Natural killer cell (primary cell): ENCODE data around the gene CR1. TPM values are rescaled to one million over a fixed set of nuclear protein-coding genes. Genes with fewer than 3 reads are reported as not detected.
"Not testable (repeated sequence)": the region's sequence is repeated elsewhere in the genome, so short reads cannot be mapped to it uniquely, and the experiment has no call there.

Experiments used
- ATAC-seq, 3 donors: fragments of 150-1000 bp in 2 of 3; fragments of 200-7000 bp in 1 of 3; cut with Tn5 transposase; 1 replicate in 1 of 3; 2 replicates in 2 of 3; pipeline ENCODE4 v1.10.0; 2021; ENCODE audit warnings: mild to moderate bottlenecking in 2 of 3, moderate library complexity in 2 of 3
- DNase-seq, 2 donors: peaks; one replicate each; pipeline versions ENCODE4 v3.0.0 to v3.0.0-alpha.2; 2013 to 2021; ENCODE audit warnings: mixed read lengths in 1 of 2
- H3K27ac ChIP-seq: one replicate; pipeline ENCODE4 v1.5.1; 2013; ENCODE audit warnings: mild to moderate bottlenecking, low read length
- H3K27me3 ChIP-seq: one replicate; pipeline ENCODE4 v1.6.1; 2013; ENCODE audit warnings: low read length; ENCODE audit not compliant: control insufficient read depth, insufficient read depth
- H3K36me3 ChIP-seq: one replicate; pipeline ENCODE4 v1.6.1; 2013; ENCODE audit warnings: low read length; ENCODE audit not compliant: control insufficient read depth, insufficient read depth
- H3K4me1 ChIP-seq: one replicate; pipeline ENCODE4 v1.6.1; 2013; ENCODE audit warnings: low read length; ENCODE audit not compliant: control insufficient read depth, insufficient read depth
- H3K4me3 ChIP-seq: one replicate; pipeline ENCODE4 v1.5.1; 2013; ENCODE audit warnings: low read length
- H3K9me3 ChIP-seq: one replicate; pipeline ENCODE4 v1.6.1; 2013; ENCODE audit warnings: low read length; ENCODE audit not compliant: control insufficient read depth, insufficient read depth
- H3K27ac Mint-ChIP-seq, 2 donors: one replicate each; pipeline ENCODE4 v1.8.0; 2022; ENCODE audit warnings: mild to moderate bottlenecking in 2 of 2, mixed read lengths in 2 of 2, moderate library complexity in 1 of 2
- H3K27me3 Mint-ChIP-seq, 2 donors: one replicate each; pipeline ENCODE4 v1.8.0; 2022; ENCODE audit warnings: low read depth in 2 of 2, mixed read lengths in 2 of 2
- H3K36me3 Mint-ChIP-seq: one replicate; pipeline ENCODE4 v1.8.0; 2022; ENCODE audit warnings: mixed read lengths
- H3K4me1 Mint-ChIP-seq, 2 donors: one replicate each; pipeline ENCODE4 v1.8.0; 2022; ENCODE audit warnings: mixed read lengths in 2 of 2
- H3K4me3 Mint-ChIP-seq: one replicate; pipeline ENCODE4 v1.8.0; 2022; ENCODE audit warnings: mild to moderate bottlenecking, moderate library complexity, mixed read lengths
- H3K9me3 Mint-ChIP-seq, 2 donors: one replicate each; pipeline ENCODE4 v1.8.0; 2022; ENCODE audit warnings: mixed read lengths in 2 of 2
- CTCF ChIP-seq: fragments of 200-600 bp; IDR thresholded peaks from one replicate; pipeline ENCODE4 v1.8.0; 2022; ENCODE audit warnings: antibody characterized with exemption
- WGBS: methylation state at CpG from one replicate; pipeline ENCODE4 v1.1.7; 2013; ENCODE audit warnings: missing lambda C conversion rate; ENCODE audit not compliant: insufficient coverage; 5-methylcytosine and 5-hydroxymethylcytosine counted together
- intact Hi-C: fragments of 100-400 bp; cut with micrococcal nuclease; formaldehyde crosslinking; loops from one replicate; pipeline ENCODE4 v1.14.2; 2022
- total RNA-seq, 4 donors: library from RNA; stranded (reverse); fragments of 120-200 nt in 1 of 4; gene quantifications; one replicate each; pipeline versions ENCODE4 v1.2.3 to v1.2.4, GENCODE V29; 2013 to 2022

Gene CR1
- total RNA-seq, 3 donors from 2014 or later (not counting 1 experiment from before 2014, with no cell fraction given) = 1.5 to 39.4 (median 2.6) TPM

DNA sequence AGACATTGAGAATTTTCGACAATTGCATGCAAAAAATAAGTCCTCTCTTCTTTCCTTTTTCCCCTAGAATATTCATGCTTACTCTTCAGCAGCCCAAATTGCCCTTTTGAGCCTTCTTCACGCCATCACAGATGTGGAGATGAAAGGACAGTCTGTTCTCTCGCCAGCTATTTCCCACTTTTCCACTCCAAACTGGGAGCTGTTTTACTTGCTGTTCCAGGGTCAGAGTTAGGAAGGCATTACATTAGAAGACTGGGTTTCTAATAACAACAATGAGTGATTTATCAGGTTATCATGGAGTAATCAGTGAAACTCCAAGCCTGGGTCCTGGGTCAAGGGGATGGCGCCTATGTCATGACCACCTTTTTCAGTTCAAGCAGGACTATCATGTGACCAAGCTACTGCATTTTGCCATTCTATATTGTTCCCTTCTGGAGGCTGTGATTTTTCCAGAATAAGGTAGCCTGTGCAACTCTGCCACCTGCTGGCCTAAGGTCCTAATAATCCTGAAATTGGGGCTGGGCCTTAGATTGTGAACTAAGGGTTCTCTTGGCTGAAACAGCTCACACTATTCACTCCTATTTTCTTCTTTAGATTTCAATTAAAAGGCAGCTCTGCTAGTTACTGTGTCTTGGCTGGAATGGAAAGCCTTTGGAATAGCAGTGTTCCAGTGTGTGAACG, 50.9 kb downstream of the CR1 start:
- H3K27me3 ChIP-seq, H3K27me3 Mint-ChIP-seq, H3K4me3 ChIP-seq, DNase-seq, intact Hi-C loops, H3K4me1 Mint-ChIP-seq, ATAC-seq, H3K27ac Mint-ChIP-seq, H3K4me1 ChIP-seq, H3K4me3 Mint-ChIP-seq, H3K36me3 Mint-ChIP-seq, H3K9me3 Mint-ChIP-seq, H3K36me3 ChIP-seq, H3K9me3 ChIP-seq, H3K27ac ChIP-seq: not testable (repeated sequence)
- WGBS = no CpG with 5 or more reads among the region's 5 CpGs

GRCh38 chr1:207554823-207555222, 58.9 kb downstream of the CR1 start:
- H3K27ac ChIP-seq, intact Hi-C loops, H3K4me3 Mint-ChIP-seq, H3K4me3 ChIP-seq, H3K9me3 ChIP-seq, H3K27me3 ChIP-seq, H3K27me3 Mint-ChIP-seq, H3K27ac Mint-ChIP-seq, H3K4me1 Mint-ChIP-seq, H3K36me3 Mint-ChIP-seq, H3K36me3 ChIP-seq, H3K9me3 Mint-ChIP-seq, DNase-seq, H3K4me1 ChIP-seq: not testable (repeated sequence)
- peak; percentile 60 to 82 (median 68) for ATAC-seq
- no CpG with 5 or more reads among the region's 5 CpGs for WGBS

DNA sequence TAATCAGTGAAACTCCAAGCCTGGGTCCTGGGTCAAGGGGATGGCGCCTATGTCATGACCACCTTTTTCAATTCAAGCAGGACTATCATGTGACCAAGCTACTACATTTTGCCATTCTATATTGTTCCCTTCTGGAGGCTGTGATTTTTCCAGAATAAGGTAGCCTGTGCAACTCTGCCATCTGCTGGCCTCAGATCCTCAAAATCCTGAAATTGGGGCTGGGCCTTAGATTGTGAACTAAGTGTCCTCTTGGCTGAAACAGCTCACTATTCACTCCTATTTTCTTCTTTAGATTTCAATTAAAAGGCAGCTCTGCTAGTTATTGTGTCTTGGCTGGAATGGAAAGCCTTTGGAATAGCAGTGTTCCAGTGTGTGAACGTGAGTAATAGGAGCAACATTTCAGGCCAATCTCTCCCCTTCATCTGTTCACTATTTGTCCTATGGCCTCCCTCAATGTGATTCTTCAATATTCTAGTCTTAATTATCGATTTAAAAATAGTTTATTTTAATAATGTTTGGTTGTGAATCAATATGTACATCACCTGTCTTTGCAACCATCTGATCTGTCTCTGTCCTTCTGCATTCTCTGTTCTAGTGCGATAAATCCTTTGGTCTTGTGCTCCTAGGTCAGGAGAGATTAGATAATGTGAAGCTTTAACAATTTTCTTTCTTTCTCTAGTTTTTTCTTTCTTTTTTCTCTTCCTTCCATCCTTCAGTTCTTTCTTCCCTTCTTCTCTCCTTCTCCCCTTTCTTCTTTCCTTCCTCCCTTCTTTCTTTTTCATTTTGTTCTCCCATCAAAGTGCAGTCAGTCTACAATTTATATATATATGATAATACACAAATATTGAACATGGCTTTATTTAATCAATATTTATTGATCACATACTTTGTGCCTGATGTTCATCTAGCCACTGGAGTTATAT, 69.8 kb downstream of the CR1 start:
- H3K27me3 ChIP-seq = no peaks in the 10 kb centered on the region
- H3K27me3 Mint-ChIP-seq = peaks cover 6 to 14% of the 10 kb centered on the region in 2 donors
- H3K9me3 Mint-ChIP-seq = no peaks in the 10 kb centered on the region
- ATAC-seq (no peak), DNase-seq (peak in 1 of 2 donors; percentile 9)
- 100% methylated on average over 1 of the region's 4 CpGs for WGBS
- intact Hi-C loops = no loop called here
- H3K36me3 ChIP-seq = no peaks in the 10 kb centered on the region
- no peaks in the 10 kb centered on the region for H3K4me1 Mint-ChIP-seq
- no peak for TF ChIP-seq CTCF
- no peaks in the 10 kb centered on the region for H3K36me3 Mint-ChIP-seq
- no peak overlapping the region for H3K4me3 ChIP-seq
- no peak overlapping the region for H3K27ac Mint-ChIP-seq
- no peak overlapping the region for H3K4me3 Mint-ChIP-seq
- no peaks in the 10 kb centered on the region for H3K9me3 ChIP-seq
- H3K27ac ChIP-seq = no peak overlapping the region
- no peaks in the 10 kb centered on the region for H3K4me1 ChIP-seq

DNA sequence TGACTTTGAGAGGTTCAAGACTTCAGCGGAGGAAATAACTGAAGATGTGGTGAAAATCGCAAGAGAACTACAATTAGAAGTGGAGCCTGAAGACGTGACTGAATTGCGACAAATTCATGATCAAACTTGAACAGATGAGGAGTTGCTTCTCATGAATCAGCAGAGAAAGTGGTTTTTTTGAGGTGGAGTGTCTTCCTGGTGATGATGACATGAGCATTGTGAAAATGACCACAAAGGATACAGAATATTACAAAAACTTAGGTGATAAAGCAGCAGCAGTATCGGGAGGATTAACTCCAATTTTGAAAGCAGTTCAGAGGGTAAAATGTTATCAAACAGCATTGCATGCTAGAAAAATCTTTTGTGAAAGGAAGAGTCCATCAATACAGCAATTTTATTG, 76.0 kb downstream of the CR1 start:
- peaks cover 23 to 45% of the 10 kb centered on the region in 2 donors for H3K27me3 Mint-ChIP-seq
- H3K27ac ChIP-seq, H3K36me3 Mint-ChIP-seq, H3K9me3 Mint-ChIP-seq, H3K9me3 ChIP-seq, intact Hi-C loops, H3K27ac Mint-ChIP-seq, DNase-seq, H3K36me3 ChIP-seq, H3K4me1 ChIP-seq, H3K27me3 ChIP-seq, H3K4me3 ChIP-seq, H3K4me1 Mint-ChIP-seq, H3K4me3 Mint-ChIP-seq: not testable (repeated sequence)
- ATAC-seq = peak; percentile 62 to 85 (median 74)
- no CpG with 5 or more reads among the region's 5 CpGs for WGBS

- H3K4me1 ChIP-seq, H3K36me3 Mint-ChIP-seq, H3K36me3 ChIP-seq, intact Hi-C loops, H3K9me3 ChIP-seq, H3K27me3 ChIP-seq, H3K9me3 Mint-ChIP-seq, H3K4me1 Mint-ChIP-seq, DNase-seq, H3K27ac ChIP-seq, H3K4me3 ChIP-seq, H3K27ac Mint-ChIP-seq: not testable (repeated sequence)
- peak overlapping the region; percentile 50 for H3K4me3 Mint-ChIP-seq
- peak in 2 of 3 donors; percentile 31 to 67 for ATAC-seq
- WGBS = 19% methylated on average over 4 of the region's 5 CpGs
- peaks cover 22 to 33% of the 10 kb centered on the region in 2 donors for H3K27me3 Mint-ChIP-seq
Measured at GRCh38 chr1:207573074-207573473, 77.1 kb downstream of the CR1 start.

GRCh38 chr1:207575381-207575780, 79.4 kb downstream of the CR1 start:
- not testable (repeated sequence) for H3K9me3 ChIP-seq
- H3K4me1 Mint-ChIP-seq = peaks cover 10 to 17% of the 10 kb centered on the region in 2 donors
- 97% methylated on average over 2 of the region's 4 CpGs for WGBS

More at GRCh38 chr1:207575381-207575780, 79.4 kb downstream of the CR1 start:
- H3K27ac Mint-ChIP-seq, H3K27ac ChIP-seq, DNase-seq, H3K36me3 ChIP-seq, H3K4me3 ChIP-seq, H3K36me3 Mint-ChIP-seq, ATAC-seq, H3K4me1 ChIP-seq, intact Hi-C loops, H3K9me3 Mint-ChIP-seq, H3K27me3 ChIP-seq, H3K4me3 Mint-ChIP-seq: not testable (repeated sequence)
- peaks cover 23 to 33% of the 10 kb centered on the region in 2 donors for H3K27me3 Mint-ChIP-seq
